ENCODE measurements around the gene ADORA2A.

ADORA2A gene

GRCh38 chr22:24423519-24424000 lies 3.8 kb upstream of the ADORA2A start:
- H3K4me3 ChIP-seq (ENCODE audit: low read depth, low read length), result peak overlapping the region; percentile 54
- peak; percentile 63 for TF ChIP-seq CTCF (IDR thresholded peaks at IDR 0.05; ENCODE audit: low read depth, low read length)

GRCh38 chr22:24424001-24424900 lies 3.1 kb upstream of the ADORA2A start:
- H3K4me3 ChIP-seq (ENCODE audit: low read depth, low read length), result peak overlapping the region; percentile 54
- TF ChIP-seq CTCF (IDR thresholded peaks at IDR 0.05; ENCODE audit: low read depth, low read length), result no peak

GRCh38 chr22:24424901-24425775 lies 2.3 kb upstream of the ADORA2A start:
- TF ChIP-seq CTCF (IDR thresholded peaks at IDR 0.05; ENCODE audit: low read depth, low read length), result no peak
- no peak overlapping the region for H3K4me3 ChIP-seq (ENCODE audit: low read depth, low read length)

- TF ChIP-seq CTCF (IDR thresholded peaks at IDR 0.05; ENCODE audit: low read depth, low read length), result no peak
- H3K4me3 ChIP-seq (ENCODE audit: low read depth, low read length), result no peak overlapping the region
Measured at GRCh38 chr22:24426436-24426835, 963 bp upstream of the ADORA2A start.

GRCh38 chr22:24426851-24427499 lies 424 bp upstream of the ADORA2A start:
- TF ChIP-seq CTCF (IDR thresholded peaks at IDR 0.05; ENCODE audit: low read depth, low read length), result no peak
- H3K4me3 ChIP-seq (ENCODE audit: low read depth, low read length), result no peak overlapping the region

- no peak overlapping the region for H3K4me3 ChIP-seq (ENCODE audit: low read depth, low read length)
- TF ChIP-seq CTCF (IDR thresholded peaks at IDR 0.05; ENCODE audit: low read depth, low read length), result no peak
Measured at GRCh38 chr22:24428751-24429410, 1.5 kb downstream of the ADORA2A start.
